Epithelial cell of esophagus (primary cell): ENCODE results near the gene PPP1R12B.
"Not testable (repeated sequence)": the region's sequence is repeated elsewhere in the genome, so short reads cannot be mapped to it uniquely, and the experiment has no call there.

Source experiments
- DNase-seq: peaks from one replicate; pipeline ENCODE4 v3.0.0; 2010; ENCODE audit warnings: low read depth
- H3K4me3 ChIP-seq: 2 replicates; pipeline ENCODE4 v1.5.1; 2011; ENCODE audit warnings: mild to moderate bottlenecking, low read length, control low read depth
- CTCF ChIP-seq: IDR thresholded peaks from 2 replicates; pipeline ENCODE4 v1.5.1; 2011; ENCODE audit warnings: low read depth, mild to moderate bottlenecking, low read length, control low read depth, inconsistent platforms; ENCODE audit not compliant: insufficient read depth; ENCODE audit errors: missing control alignments

PPP1R12B gene

DNA sequence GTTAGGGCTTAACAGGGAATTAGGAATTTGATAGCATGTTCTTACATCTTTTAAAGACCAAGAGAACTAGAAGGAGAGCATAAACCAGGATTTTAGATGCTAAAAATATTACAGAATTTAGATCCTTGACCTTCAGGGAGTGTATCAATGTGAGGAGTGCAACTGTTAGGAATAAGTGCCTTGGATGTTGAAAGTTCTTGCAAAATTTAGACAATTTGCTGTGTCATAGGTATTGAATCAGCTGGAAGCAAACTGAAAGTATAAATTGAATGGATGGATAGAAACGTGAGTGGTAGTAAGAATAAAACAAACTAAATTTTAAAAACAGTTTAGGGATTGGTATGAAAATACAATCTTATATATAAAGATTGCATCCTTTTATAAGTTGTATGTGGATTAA lies 27.7 kb downstream of the PPP1R12B start:
- no peak for DNase-seq
- no peak overlapping the region for H3K4me3 ChIP-seq
- TF ChIP-seq CTCF = no peak

- TF ChIP-seq CTCF = peak; percentile 19
- H3K4me3 ChIP-seq = not testable (repeated sequence)
- DNase-seq = peak; percentile 20
Observed at GRCh38 chr1:202379884-202380529, 31.5 kb downstream of the PPP1R12B start.

DNA sequence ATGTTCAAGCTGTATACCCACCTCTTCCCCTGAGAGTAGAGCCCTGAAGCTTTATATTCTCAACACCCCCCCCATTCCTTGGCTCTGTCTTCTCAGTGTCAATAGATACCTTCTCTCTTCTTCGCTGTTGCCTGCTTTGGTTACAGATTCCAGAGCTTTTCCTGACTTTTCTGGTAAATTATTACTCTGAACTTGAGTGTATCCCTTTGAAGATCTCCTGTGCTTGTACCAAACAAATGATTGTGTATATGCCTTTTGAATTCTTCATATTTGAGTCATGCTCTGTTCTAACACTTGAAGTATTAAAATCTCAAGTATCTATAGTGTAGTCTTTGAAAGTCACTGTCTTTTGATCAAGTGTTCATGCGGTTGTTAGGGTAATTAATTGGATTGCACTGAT lies 32.0 kb downstream of the PPP1R12B start:
- not testable (repeated sequence) for DNase-seq, H3K4me3 ChIP-seq

- H3K4me3 ChIP-seq, DNase-seq: not testable (repeated sequence)
Observed at GRCh38 chr1:202381867-202382266, 33.4 kb downstream of the PPP1R12B start.

GRCh38 chr1:202395831-202396230 lies 47.3 kb downstream of the PPP1R12B start:
- peak; percentile 7 for DNase-seq
- H3K4me3 ChIP-seq = not testable (repeated sequence)

- H3K4me3 ChIP-seq = no peak overlapping the region
- no peak for DNase-seq
- no peak for TF ChIP-seq CTCF
Observed at GRCh38 chr1:202397256-202397655, 48.8 kb downstream of the PPP1R12B start.

GRCh38 chr1:202398439-202398838 lies 49.9 kb downstream of the PPP1R12B start:
- H3K4me3 ChIP-seq, DNase-seq: not testable (repeated sequence)

DNA sequence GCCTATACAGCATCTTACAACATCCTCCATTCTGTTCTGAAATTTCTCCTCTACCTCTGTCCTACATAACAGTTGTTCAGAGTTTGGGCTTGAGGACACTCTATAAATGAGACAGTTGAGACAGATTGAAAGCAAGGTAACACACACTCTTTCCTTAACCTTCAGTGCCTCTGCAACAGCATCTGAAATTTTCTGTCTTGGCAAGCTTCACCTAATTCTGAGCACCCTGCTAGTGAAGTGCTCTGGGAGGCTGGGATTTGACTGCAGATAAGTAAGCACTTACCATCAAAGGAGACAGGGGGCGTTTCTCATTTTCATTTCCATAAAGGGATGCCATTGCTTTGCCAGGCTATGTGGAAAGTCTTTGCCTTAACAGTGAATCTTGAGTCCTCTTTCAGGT lies 53.3 kb downstream of the PPP1R12B start:
- H3K4me3 ChIP-seq, DNase-seq: not testable (repeated sequence)

GRCh38 chr1:202403381-202403780 lies 54.9 kb downstream of the PPP1R12B start:
- not testable (repeated sequence) for DNase-seq, H3K4me3 ChIP-seq

DNA sequence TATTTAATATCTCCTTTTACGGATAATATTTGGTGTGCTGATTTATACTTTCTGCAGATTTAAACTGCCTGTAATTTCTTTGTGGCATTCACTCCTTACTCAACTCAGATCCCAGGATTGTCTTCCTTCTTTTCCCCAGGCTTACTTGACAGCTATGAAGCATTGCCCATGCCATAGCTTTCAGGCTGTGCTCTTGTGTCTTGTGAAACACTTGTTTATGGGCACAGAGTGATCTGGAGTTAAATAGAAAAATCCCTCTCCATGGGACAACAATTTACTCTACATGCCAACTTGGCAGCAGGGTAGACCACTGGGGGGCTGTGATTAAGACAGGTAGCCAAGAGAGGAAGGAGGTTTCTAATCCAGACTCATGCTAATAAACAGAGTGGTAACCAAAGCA lies 57.4 kb downstream of the PPP1R12B start:
- no peak overlapping the region for H3K4me3 ChIP-seq
- no peak for DNase-seq
- TF ChIP-seq CTCF = no peak

DNA sequence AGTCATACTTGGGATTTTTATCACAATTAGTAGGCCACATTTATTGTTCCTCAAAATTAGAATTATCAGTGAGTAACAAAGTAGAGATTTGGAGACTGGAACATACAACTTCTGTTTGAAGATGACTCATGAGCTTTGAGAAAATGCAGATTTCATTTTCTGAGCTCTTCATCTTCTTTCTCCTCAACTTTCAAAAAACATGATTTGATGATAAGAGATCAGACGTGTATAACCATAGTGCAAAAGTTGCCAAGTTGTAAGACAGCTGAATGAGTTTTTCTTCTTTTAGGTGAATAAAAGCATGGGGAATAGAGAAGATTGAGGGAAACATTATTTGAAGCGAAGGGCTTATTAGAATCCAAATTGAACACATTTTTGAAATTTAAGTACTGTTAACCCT lies 58.4 kb downstream of the PPP1R12B start:
- not testable (repeated sequence) for DNase-seq

GRCh38 chr1:202407378-202407777 lies 58.9 kb downstream of the PPP1R12B start:
- not testable (repeated sequence) for H3K4me3 ChIP-seq, DNase-seq

More for the DNA sequence above, 58.4 kb downstream of the PPP1R12B start:
- H3K4me3 ChIP-seq = not testable (repeated sequence)

- H3K4me3 ChIP-seq = not testable (repeated sequence)
Observed at GRCh38 chr1:202410251-202410650, 61.8 kb downstream of the PPP1R12B start.

GRCh38 chr1:202410854-202411357 lies 62.4 kb downstream of the PPP1R12B start:
- DNase-seq = peak; percentile 1
- H3K4me3 ChIP-seq = not testable (repeated sequence)

More at GRCh38 chr1:202410251-202410650, 61.8 kb downstream of the PPP1R12B start:
- DNase-seq = not testable (repeated sequence)
